ENCODE measurements around the gene DISC1. TPM values are rescaled to one million over a fixed set of nuclear protein-coding genes. Genes with fewer than 3 reads are reported as not detected.

Gene DISC1
- total and polyA plus RNA-seq, 8 donors: 0.42 to 6.6 (median 1.5) TPM

- no peaks in the 10 kb centered on the region for H3K36me3 ChIP-seq
- H3K9me3 ChIP-seq: no peaks in the 10 kb centered on the region
- intact Hi-C loops (cut with DNase I): no loop called here
- no peak for FAIRE-seq
- TF ChIP-seq, protein P1, sequence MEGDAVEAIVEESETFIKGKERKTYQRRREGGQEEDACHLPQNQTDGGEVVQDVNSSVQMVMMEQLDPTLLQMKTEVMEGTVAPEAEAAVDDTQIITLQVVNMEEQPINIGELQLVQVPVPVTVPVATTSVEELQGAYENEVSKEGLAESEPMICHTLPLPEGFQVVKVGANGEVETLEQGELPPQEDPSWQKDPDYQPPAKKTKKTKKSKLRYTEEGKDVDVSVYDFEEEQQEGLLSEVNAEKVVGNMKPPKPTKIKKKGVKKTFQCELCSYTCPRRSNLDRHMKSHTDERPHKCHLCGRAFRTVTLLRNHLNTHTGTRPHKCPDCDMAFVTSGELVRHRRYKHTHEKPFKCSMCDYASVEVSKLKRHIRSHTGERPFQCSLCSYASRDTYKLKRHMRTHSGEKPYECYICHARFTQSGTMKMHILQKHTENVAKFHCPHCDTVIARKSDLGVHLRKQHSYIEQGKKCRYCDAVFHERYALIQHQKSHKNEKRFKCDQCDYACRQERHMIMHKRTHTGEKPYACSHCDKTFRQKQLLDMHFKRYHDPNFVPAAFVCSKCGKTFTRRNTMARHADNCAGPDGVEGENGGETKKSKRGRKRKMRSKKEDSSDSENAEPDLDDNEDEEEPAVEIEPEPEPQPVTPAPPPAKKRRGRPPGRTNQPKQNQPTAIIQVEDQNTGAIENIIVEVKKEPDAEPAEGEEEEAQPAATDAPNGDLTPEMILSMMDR (IDR thresholded peaks at IDR 0.05): no peak
- H3K27me3 ChIP-seq: no peaks in the 10 kb centered on the region
- 39 to 42% methylated on average over 5 of the region's 5 CpGs for WGBS, 2 donors
- H3K4me1 ChIP-seq: no peaks in the 10 kb centered on the region
- no peak overlapping the region for H3K27ac ChIP-seq
- H3K4me3 ChIP-seq: no peak overlapping the region
- DNase-seq: no peak
- ATAC-seq: no peak
Observed at GRCh38 chr1:231800108-231800507, 173.5 kb downstream of the DISC1 start.

DNA sequence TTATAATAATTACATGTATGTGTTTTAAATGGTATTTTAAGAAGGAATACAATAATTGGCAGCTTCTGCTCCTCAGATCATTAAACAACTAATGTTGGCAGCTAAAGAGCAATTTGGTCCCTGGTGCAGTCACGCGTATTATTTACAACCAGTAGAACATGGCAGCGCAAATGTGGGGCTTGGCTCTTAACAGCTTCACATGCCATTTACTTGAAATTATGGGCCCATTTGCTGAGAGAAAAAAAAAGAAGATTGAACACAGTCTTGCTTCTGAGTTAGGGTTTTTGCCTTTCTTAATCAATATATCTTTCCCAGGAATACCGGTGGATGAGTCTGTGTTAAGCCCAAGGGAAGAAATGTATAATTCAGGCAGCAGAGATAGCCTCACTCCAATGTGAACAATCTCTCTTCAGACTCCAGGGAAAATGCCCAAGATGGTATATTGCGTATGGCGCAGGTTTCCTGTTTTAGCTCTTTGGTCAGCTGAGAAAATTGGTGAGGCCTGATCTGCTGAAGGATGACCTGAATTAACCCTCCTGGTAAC is 174.5 kb downstream of the DISC1 start:
- DNase-seq: no peak
- no peak for FAIRE-seq
- Histone ChIP-seq H3K27me3 (no peaks in the 10 kb centered on the region), H3K9me3 (no peaks in the 10 kb centered on the region), H3K36me3 (no peaks in the 10 kb centered on the region), H3K27ac (no peak overlapping the region), H3K4me3 (no peak overlapping the region), H3K4me1 (no peaks in the 10 kb centered on the region)
- intact Hi-C loops (cut with DNase I): no loop called here
- 79 to 81% methylated on average over 6 of the region's 6 CpGs for WGBS, 2 donors
- TF ChIP-seq, protein P1 (IDR thresholded peaks at IDR 0.05): no peak
- ATAC-seq: no peak

GRCh38 chr1:231803353-231803752 is 176.8 kb downstream of the DISC1 start:
- DNase-seq: no peak
- H3K27me3 ChIP-seq: no peaks in the 10 kb centered on the region
- no peaks in the 10 kb centered on the region for H3K9me3 ChIP-seq
- H3K4me3 ChIP-seq: no peak overlapping the region
- H3K4me1 ChIP-seq: no peaks in the 10 kb centered on the region
- no peak for FAIRE-seq
- ATAC-seq: peak in 3 of 4 donors; percentile 17 to 65 (median 42)
- H3K27ac ChIP-seq: no peak overlapping the region
- TF ChIP-seq, protein P1 (IDR thresholded peaks at IDR 0.05): no peak
- 78 to 79% methylated on average over 8 of the region's 8 CpGs for WGBS, 2 donors
- H3K36me3 ChIP-seq: no peaks in the 10 kb centered on the region
- intact Hi-C loops (cut with DNase I): no loop called here

GRCh38 chr1:231806623-231807495 is 180.3 kb downstream of the DISC1 start:
- Histone ChIP-seq H3K27me3 (no peaks in the 10 kb centered on the region), H3K36me3 (no peaks in the 10 kb centered on the region), H3K4me1 (no peaks in the 10 kb centered on the region), H3K9me3 (no peaks in the 10 kb centered on the region), H3K27ac (no peak overlapping the region), H3K4me3 (no peak overlapping the region)
- FAIRE-seq (no peak), ATAC-seq (peak in 3 of 4 donors; percentile 86 to 88 (median 87)), DNase-seq (peak in 5 of 6 donors; percentile 16 to 65 (median 40))
- intact Hi-C loops (cut with DNase I): no loop called here
- 59 to 61% methylated on average over 21 of the region's 21 CpGs for WGBS, 2 donors
- TF ChIP-seq, protein P1 (IDR thresholded peaks at IDR 0.05): peak in 1 of 4 donors; percentile 23

- intact Hi-C loops (cut with DNase I): no loop called here
- no peak overlapping the region for H3K4me3 ChIP-seq
- no peaks in the 10 kb centered on the region for H3K27me3 ChIP-seq
- TF ChIP-seq, protein P1 (IDR thresholded peaks at IDR 0.05): no peak
- FAIRE-seq (no peak), DNase-seq (no peak), ATAC-seq (peak in 2 of 4 donors; percentile 56 to 67)
- H3K27ac ChIP-seq: no peak overlapping the region
- WGBS, 2 donors: 35 to 45% methylated on average over 2 of the region's 2 CpGs
- no peaks in the 10 kb centered on the region for H3K9me3 ChIP-seq
- H3K36me3 ChIP-seq: no peaks in the 10 kb centered on the region
- H3K4me1 ChIP-seq: no peaks in the 10 kb centered on the region
Observed at GRCh38 chr1:231807541-231807940, 181.0 kb downstream of the DISC1 start.
